HepG2 (cell line): ENCODE measurements around the gene ZMAT2. TPM values are rescaled to one million over a fixed set of nuclear protein-coding genes. Genes with fewer than 3 reads are reported as not detected.

ENCODE experiments used
- AHR ChIP-seq: IDR thresholded peaks from 2 replicates; pipeline ENCODE4 v1.6.1; 2018; ENCODE audit warnings: missing genetic modification reagents, missing compliant biosample characterization
- AKAP8 ChIP-seq: sonication (generic); formaldehyde crosslinking; IDR thresholded peaks from 2 replicates; pipeline ENCODE4 v1.5.1; 2020; ENCODE audit warnings: mild to moderate bottlenecking, missing genetic modification reagents
- ARNT2 ChIP-seq: sonication (generic); formaldehyde crosslinking; IDR thresholded peaks from 2 replicates; pipeline ENCODE4 v1.8.0; 2022; ENCODE audit warnings: mild to moderate bottlenecking, low read depth, missing genetic modification reagents, moderate library complexity
- ATRX ChIP-seq: sonication (generic); formaldehyde crosslinking; IDR thresholded peaks from 2 replicates; pipeline ENCODE4 v1.4.0; 2020; ENCODE audit warnings: missing genetic modification reagents, borderline replicate concordance
- FOSL1 ChIP-seq: sonication (generic); formaldehyde crosslinking; IDR thresholded peaks from 2 replicates; pipeline ENCODE4 v1.9.0; 2021; ENCODE audit warnings: missing genetic modification reagents, borderline replicate concordance
- FOXA3 ChIP-seq: IDR thresholded peaks from 2 replicates; pipeline ENCODE4 v1.6.1; 2016; ENCODE audit warnings: missing genetic modification reagents, missing compliant biosample characterization
- IKZF1 ChIP-seq: fragments of 450-650 bp; IDR thresholded peaks from 2 replicates; pipeline ENCODE4 v1.7.1; 2016
- MED1 ChIP-seq: sonication (generic); formaldehyde crosslinking; IDR thresholded peaks from 2 replicates; pipeline ENCODE4 v1.4.0; 2020; ENCODE audit warnings: missing genetic modification reagents
- SP5 ChIP-seq: IDR thresholded peaks from 2 replicates; pipeline ENCODE4 v1.6.1; 2016; ENCODE audit warnings: low read depth, borderline replicate concordance
- TARDBP ChIP-seq: sonication (generic); formaldehyde crosslinking; IDR thresholded peaks from 2 replicates; pipeline ENCODE4 v1.8.0; 2022; ENCODE audit warnings: mild to moderate bottlenecking, missing genetic modification reagents
- TBL1XR1 ChIP-seq: fragments of 150-350 bp; IDR thresholded peaks from 2 replicates; pipeline ENCODE4 v1.6.1; 2014; ENCODE audit warnings: borderline replicate concordance, low read length; ENCODE audit not compliant: partially characterized antibody
- TCF12 ChIP-seq, 2 experiments: fragments of 450-650 bp in 1 of 2; sonication (generic) in 1 of 2; formaldehyde crosslinking in 1 of 2; IDR thresholded peaks; 2 replicates each; pipeline versions ENCODE4 v1.6.1 to v1.8.0; 2017 to 2022; ENCODE audit warnings: antibody characterized with exemption in 1 of 2, mild to moderate bottlenecking in 1 of 2, missing genetic modification reagents in 1 of 2, moderate library complexity in 1 of 2
- TCF7 ChIP-seq: sonication (generic); IDR thresholded peaks from 2 replicates; pipeline ENCODE4 v1.6.1; 2016; ENCODE audit warnings: antibody characterized with exemption, low read depth
- ZNF232 ChIP-seq: sonication (generic); formaldehyde crosslinking; IDR thresholded peaks from 2 replicates; pipeline ENCODE4 v1.4.0; 2020; ENCODE audit warnings: missing genetic modification reagents, borderline replicate concordance
- ZNF329 ChIP-seq: sonication (generic); formaldehyde crosslinking; IDR thresholded peaks from 2 replicates; pipeline ENCODE4 v1.9.0; 2021; ENCODE audit warnings: low read depth, mild to moderate bottlenecking, missing genetic modification reagents
- ZNF746 ChIP-seq: sonication (generic); formaldehyde crosslinking; IDR thresholded peaks from 2 replicates; pipeline ENCODE4 v1.8.0; 2022; ENCODE audit warnings: mild to moderate bottlenecking, missing genetic modification reagents
- ZSCAN21 ChIP-seq: sonication (generic); formaldehyde crosslinking; IDR thresholded peaks from 2 replicates; pipeline ENCODE4 v1.8.0; 2022; ENCODE audit warnings: mild to moderate bottlenecking, missing genetic modification reagents, moderate library complexity, borderline replicate concordance
- polyA plus RNA-seq, 8 experiments: library from polyadenylated mRNA; depleted of rRNA in 3 of 8; stranded (reverse) in 7 of 8; unstranded in 1 of 8; fragments of >200 nt; fragmentation: Illumina TruSeq in 4 of 8; extraction: Trizol in 4 of 8; gene quantifications; 2 replicates each; pipeline versions ENCODE4 v1.2.1 to v1.2.3, GENCODE V29; 2011 to 2016; ENCODE audit warnings: low read depth in 4 of 8, missing spikeins in 1 of 8, mixed read lengths in 1 of 8; ENCODE audit not compliant: insufficient read depth in 1 of 8
- total RNA-seq, 5 experiments: library from RNA; depleted of rRNA; stranded (reverse); fragments of >200 nt; fragmentation: Illumina TruSeq; extraction: Trizol; gene quantifications; 2 replicates each; pipeline ENCODE4 v1.2.3, GENCODE V29; 2016; ENCODE audit warnings: low read depth in 1 of 5
- TF ChIP-seq, protein P1 (sequence below): sonication (generic); formaldehyde crosslinking; IDR thresholded peaks from 2 replicates; pipeline ENCODE4 v1.4.0; 2020; ENCODE audit warnings: missing genetic modification reagents
- TF ChIP-seq, protein P2 (sequence below): IDR thresholded peaks from 2 replicates; pipeline ENCODE4 v1.4.0; 2020; ENCODE audit warnings: mild to moderate bottlenecking, missing genetic modification reagents
- TF ChIP-seq, protein P3 (sequence below): sonication (generic); formaldehyde crosslinking; IDR thresholded peaks from 2 replicates; pipeline ENCODE4 v1.9.0; 2021; ENCODE audit warnings: missing genetic modification reagents, mild to moderate bottlenecking, borderline replicate concordance

Gene ZMAT2
- total and polyA plus RNA-seq, 2 of the 13 experiments (the other 11 are each of a cell fraction or from before 2014, with no cell fraction given) = 35.4 to 92.8 TPM

DNA sequence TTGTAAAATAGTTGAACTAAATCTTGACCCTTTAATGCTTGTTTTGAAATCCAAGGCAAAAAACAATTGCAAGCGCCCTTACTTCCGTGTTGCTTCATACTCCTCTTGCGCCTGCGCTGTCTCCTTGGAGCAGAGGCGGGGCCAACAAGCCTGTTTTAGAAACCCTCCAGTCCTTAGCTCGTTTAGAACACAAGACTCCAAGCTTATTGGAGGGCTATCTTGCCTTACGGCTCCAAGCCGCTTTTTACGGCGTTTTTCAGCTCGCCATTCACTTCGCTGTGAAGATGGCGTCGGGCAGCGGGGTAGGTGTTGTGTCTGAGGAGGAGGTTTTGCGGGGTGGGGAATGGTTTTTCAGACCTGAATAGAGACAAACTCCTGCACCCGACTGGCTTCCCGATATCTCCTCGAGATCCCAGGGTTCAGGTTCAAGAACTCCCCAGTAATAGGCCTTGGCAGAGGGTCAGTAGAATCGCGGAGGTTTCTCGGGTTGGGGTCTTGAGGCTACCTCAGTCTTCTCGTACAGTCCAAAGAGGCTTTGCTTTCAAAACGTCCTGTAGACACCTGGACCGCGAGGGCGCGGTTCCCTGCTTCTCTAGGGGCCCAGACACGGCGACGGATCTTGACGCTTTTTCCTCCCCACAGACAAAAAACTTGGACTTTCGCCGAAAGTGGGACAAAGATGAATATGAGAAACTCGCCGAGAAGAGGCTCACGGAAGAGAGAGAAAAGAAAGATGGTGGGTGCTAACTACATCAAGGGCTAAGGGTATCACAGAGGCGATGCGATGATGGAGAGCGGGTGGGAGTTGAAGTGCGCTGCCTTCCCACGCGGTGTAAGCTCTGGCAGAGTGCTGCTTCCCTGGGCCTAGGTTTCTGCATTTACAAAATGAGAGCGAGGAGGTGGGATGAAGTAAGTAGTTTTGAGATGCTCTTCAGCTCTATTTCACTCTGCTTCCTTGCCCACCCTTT lies at the start of gene ZMAT2 (continued):
- TF ChIP-seq MED1 (CRISPR knock-in tag) = 0 out of 2 replicates have a peak, but pooled peaks have one; percentile 38
- TF ChIP-seq ZSCAN21 (CRISPR knock-in tag) = 0 out of 2 replicates have a peak, but pooled peaks have one; percentile 22
- peak; percentile 78 for TF ChIP-seq TARDBP (CRISPR knock-in tag)
- no peak for TF ChIP-seq IKZF1
- no peak for TF ChIP-seq TCF12 (IDR thresholded peaks at IDR 0.05)
- no peak for TF ChIP-seq TCF12 (CRISPR knock-in tag; IDR thresholded peaks at IDR 0.05)
- no peak for TF ChIP-seq ZNF329 (CRISPR knock-in tag)
- TF ChIP-seq AKAP8 (CRISPR knock-in tag) = no peak
- no peak for TF ChIP-seq TBL1XR1
- TF ChIP-seq FOSL1 (CRISPR knock-in tag) = no peak
- TF ChIP-seq, protein P1, sequence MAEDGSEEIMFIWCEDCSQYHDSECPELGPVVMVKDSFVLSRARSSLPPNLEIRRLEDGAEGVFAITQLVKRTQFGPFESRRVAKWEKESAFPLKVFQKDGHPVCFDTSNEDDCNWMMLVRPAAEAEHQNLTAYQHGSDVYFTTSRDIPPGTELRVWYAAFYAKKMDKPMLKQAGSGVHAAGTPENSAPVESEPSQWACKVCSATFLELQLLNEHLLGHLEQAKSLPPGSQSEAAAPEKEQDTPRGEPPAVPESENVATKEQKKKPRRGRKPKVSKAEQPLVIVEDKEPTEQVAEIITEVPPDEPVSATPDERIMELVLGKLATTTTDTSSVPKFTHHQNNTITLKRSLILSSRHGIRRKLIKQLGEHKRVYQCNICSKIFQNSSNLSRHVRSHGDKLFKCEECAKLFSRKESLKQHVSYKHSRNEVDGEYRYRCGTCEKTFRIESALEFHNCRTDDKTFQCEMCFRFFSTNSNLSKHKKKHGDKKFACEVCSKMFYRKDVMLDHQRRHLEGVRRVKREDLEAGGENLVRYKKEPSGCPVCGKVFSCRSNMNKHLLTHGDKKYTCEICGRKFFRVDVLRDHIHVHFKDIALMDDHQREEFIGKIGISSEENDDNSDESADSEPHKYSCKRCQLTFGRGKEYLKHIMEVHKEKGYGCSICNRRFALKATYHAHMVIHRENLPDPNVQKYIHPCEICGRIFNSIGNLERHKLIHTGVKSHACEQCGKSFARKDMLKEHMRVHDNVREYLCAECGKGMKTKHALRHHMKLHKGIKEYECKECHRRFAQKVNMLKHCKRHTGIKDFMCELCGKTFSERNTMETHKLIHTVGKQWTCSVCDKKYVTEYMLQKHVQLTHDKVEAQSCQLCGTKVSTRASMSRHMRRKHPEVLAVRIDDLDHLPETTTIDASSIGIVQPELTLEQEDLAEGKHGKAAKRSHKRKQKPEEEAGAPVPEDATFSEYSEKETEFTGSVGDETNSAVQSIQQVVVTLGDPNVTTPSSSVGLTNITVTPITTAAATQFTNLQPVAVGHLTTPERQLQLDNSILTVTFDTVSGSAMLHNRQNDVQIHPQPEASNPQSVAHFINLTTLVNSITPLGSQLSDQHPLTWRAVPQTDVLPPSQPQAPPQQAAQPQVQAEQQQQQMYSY (CRISPR knock-in tag) = no peak
- TF ChIP-seq AHR (CRISPR knock-in tag) = peak; percentile 69
- TF ChIP-seq ZNF232 = peak; percentile 36; the same call in 1 of the 2 replicates
- TF ChIP-seq, protein P2, sequence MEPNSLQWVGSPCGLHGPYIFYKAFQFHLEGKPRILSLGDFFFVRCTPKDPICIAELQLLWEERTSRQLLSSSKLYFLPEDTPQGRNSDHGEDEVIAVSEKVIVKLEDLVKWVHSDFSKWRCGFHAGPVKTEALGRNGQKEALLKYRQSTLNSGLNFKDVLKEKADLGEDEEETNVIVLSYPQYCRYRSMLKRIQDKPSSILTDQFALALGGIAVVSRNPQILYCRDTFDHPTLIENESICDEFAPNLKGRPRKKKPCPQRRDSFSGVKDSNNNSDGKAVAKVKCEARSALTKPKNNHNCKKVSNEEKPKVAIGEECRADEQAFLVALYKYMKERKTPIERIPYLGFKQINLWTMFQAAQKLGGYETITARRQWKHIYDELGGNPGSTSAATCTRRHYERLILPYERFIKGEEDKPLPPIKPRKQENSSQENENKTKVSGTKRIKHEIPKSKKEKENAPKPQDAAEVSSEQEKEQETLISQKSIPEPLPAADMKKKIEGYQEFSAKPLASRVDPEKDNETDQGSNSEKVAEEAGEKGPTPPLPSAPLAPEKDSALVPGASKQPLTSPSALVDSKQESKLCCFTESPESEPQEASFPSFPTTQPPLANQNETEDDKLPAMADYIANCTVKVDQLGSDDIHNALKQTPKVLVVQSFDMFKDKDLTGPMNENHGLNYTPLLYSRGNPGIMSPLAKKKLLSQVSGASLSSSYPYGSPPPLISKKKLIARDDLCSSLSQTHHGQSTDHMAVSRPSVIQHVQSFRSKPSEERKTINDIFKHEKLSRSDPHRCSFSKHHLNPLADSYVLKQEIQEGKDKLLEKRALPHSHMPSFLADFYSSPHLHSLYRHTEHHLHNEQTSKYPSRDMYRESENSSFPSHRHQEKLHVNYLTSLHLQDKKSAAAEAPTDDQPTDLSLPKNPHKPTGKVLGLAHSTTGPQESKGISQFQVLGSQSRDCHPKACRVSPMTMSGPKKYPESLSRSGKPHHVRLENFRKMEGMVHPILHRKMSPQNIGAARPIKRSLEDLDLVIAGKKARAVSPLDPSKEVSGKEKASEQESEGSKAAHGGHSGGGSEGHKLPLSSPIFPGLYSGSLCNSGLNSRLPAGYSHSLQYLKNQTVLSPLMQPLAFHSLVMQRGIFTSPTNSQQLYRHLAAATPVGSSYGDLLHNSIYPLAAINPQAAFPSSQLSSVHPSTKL = peak; percentile 36; the same call in 1 of the 2 replicates
- TF ChIP-seq ARNT2 (CRISPR knock-in tag) = no peak
- TF ChIP-seq FOXA3 = peak; percentile 67
- TF ChIP-seq, protein P3, sequence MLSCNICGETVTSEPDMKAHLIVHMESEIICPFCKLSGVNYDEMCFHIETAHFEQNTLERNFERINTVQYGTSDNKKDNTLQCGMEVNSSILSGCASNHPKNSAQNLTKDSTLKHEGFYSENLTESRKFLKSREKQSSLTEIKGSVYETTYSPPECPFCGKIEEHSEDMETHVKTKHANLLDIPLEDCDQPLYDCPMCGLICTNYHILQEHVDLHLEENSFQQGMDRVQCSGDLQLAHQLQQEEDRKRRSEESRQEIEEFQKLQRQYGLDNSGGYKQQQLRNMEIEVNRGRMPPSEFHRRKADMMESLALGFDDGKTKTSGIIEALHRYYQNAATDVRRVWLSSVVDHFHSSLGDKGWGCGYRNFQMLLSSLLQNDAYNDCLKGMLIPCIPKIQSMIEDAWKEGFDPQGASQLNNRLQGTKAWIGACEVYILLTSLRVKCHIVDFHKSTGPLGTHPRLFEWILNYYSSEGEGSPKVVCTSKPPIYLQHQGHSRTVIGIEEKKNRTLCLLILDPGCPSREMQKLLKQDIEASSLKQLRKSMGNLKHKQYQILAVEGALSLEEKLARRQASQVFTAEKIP (CRISPR knock-in tag) = no peak
- TF ChIP-seq SP5 (CRISPR knock-in tag) = 0 out of 2 replicates have a peak, but pooled peaks have one; percentile 12
- no peak for TF ChIP-seq TCF7
- no peak for TF ChIP-seq ATRX (CRISPR knock-in tag)
- TF ChIP-seq ZNF746 (CRISPR knock-in tag) = no peak
